Measurements from ENCODE around the gene CLPX.
"Not testable (repeated sequence)": the region's sequence is repeated elsewhere in the genome, so short reads cannot be mapped to it uniquely, and the experiment has no call there.

CLPX gene

GRCh38 chr15:65184868-65185717, at the start of gene CLPX:
Gene CLPX, minus strand, starts transcription at chr15:65185342. Its CDS starts 189 bp downstream, at chr15:65185153.
- peak; percentile 60 for DNase-seq

- no peak for DNase-seq
These were observed 48.6 kb upstream of the CLPX start for GRCh38 chr15:65233696-65234095.

- DNase-seq, result no peak
These were observed 47.4 kb upstream of the CLPX start for GRCh38 chr15:65232520-65232919.

GRCh38 chr15:65231306-65231705, 46.2 kb upstream of the CLPX start:
- DNase-seq, result no peak

GRCh38 chr15:65226901-65227300, 41.8 kb upstream of the CLPX start:
- DNase-seq, result not testable (repeated sequence)

GRCh38 chr15:65226221-65226620, 41.1 kb upstream of the CLPX start:
- DNase-seq, result no peak

- DNase-seq, result no peak
These were observed 38.9 kb upstream of the CLPX start for GRCh38 chr15:65223996-65224395.

- no peak for DNase-seq
These were observed 37.7 kb upstream of the CLPX start for GRCh38 chr15:65222891-65223290.

GRCh38 chr15:65221697-65222096, 36.6 kb upstream of the CLPX start:
- DNase-seq, result no peak

- DNase-seq, result no peak
These were observed 34.0 kb upstream of the CLPX start for GRCh38 chr15:65219137-65219536.

- DNase-seq, result no peak
These were observed 32.7 kb upstream of the CLPX start for GRCh38 chr15:65217526-65218482.

GRCh38 chr15:65215496-65215895, 30.4 kb upstream of the CLPX start:
- no peak for DNase-seq

- no peak for DNase-seq
These were observed 28.9 kb upstream of the CLPX start for GRCh38 chr15:65214010-65214409.

- no peak for DNase-seq
These were observed 28.1 kb upstream of the CLPX start for GRCh38 chr15:65213241-65213640.

GRCh38 chr15:65212097-65212496, 27.0 kb upstream of the CLPX start:
- no peak for DNase-seq

GRCh38 chr15:65211482-65211982, 26.4 kb upstream of the CLPX start:
- DNase-seq, result no peak

GRCh38 chr15:65210770-65211481, 25.8 kb upstream of the CLPX start, which contains the start of gene CILP:
Gene CILP, minus strand, starts transcription at chr15:65211473. Its CDS starts 1,718 bp downstream, at chr15:65209755.
- DNase-seq, result no peak

GRCh38 chr15:65209701-65210643, 24.8 kb upstream of the CLPX start:
- DNase-seq, result no peak

- DNase-seq, result no peak
These were observed 23.5 kb upstream of the CLPX start for GRCh38 chr15:65208647-65209046.

GRCh38 chr15:65207280-65207840, 22.2 kb upstream of the CLPX start:
- no peak for DNase-seq

GRCh38 chr15:65206750-65207149, 21.6 kb upstream of the CLPX start:
- no peak for DNase-seq

All from SIG-M5 (cell line).